ENCODE data around the gene RASGRF1.
A peak's percentile ranks its signal among the peaks of the same experiment; 100 is the strongest.

The RASGRF1 gene, protein sequence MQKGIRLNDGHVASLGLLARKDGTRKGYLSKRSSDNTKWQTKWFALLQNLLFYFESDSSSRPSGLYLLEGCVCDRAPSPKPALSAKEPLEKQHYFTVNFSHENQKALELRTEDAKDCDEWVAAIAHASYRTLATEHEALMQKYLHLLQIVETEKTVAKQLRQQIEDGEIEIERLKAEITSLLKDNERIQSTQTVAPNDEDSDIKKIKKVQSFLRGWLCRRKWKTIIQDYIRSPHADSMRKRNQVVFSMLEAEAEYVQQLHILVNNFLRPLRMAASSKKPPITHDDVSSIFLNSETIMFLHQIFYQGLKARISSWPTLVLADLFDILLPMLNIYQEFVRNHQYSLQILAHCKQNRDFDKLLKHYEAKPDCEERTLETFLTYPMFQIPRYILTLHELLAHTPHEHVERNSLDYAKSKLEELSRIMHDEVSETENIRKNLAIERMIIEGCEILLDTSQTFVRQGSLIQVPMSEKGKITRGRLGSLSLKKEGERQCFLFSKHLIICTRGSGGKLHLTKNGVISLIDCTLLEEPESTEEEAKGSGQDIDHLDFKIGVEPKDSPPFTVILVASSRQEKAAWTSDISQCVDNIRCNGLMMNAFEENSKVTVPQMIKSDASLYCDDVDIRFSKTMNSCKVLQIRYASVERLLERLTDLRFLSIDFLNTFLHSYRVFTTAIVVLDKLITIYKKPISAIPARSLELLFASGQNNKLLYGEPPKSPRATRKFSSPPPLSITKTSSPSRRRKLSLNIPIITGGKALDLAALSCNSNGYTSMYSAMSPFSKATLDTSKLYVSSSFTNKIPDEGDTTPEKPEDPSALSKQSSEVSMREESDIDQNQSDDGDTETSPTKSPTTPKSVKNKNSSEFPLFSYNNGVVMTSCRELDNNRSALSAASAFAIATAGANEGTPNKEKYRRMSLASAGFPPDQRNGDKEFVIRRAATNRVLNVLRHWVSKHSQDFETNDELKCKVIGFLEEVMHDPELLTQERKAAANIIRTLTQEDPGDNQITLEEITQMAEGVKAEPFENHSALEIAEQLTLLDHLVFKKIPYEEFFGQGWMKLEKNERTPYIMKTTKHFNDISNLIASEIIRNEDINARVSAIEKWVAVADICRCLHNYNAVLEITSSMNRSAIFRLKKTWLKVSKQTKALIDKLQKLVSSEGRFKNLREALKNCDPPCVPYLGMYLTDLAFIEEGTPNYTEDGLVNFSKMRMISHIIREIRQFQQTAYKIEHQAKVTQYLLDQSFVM (N-terminal part only)

DNA sequence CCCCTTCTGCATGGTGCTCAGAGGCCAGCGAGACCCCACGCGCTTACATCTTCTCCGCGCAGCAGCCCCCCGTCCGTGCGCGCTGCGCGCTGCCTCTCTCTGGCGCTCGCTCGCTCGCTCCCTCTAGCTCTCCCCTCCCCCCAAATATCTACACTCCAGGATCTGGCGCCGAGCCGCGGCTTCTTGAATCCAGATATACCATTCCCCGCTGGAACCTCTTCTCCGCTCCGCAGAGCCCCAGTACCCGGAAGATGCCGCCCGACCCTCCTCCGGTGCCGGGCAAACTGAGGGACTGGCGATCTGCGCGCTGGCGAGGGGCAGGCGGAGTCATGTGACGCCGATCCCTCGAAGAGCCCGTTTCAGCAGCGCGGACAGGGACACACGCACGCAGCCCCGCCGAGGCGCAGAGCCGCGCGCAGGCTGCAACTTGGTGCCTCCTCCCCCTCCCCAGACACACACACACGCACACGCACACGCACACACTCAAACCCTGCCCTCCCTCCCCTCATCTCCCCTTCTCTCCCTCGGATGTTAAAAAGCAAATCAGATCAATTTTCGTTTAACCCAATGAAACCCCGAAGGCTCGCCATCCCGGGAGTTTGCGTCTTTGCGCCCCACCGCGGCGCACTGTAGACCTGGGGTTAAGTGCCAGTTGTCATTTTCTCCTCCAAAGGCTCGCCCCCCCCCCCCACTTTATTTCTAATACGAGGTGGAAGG lies at the start of gene RASGRF1:
Gene RASGRF1, minus strand, starts transcription at position 294 of the 717 bp plus-strand sequence. Its CDS starts 282 bp downstream, at position 12.
- Histone ChIP-seq H3K36me3 (ENCODE audit: control insufficient read depth, insufficient read depth, low read length) (no peaks in the 10 kb centered on the region), H3K27ac (ENCODE audit: low read depth, low read length) (no peak within 1 kb of the TSS), H3K9ac (ENCODE audit: low read length) (no peak within 1 kb of the TSS), H3K4me3 (ENCODE audit: low read length) (peak within 1 kb of the TSS; percentile 32), H3K27me3 (ENCODE audit: control insufficient read depth, insufficient read depth, low read length) (peaks cover 34% of the 10 kb centered on the region), H3K4me1 (ENCODE audit: control insufficient read depth, insufficient read depth, low read length) (peaks cover 2% of the 10 kb centered on the region)

- H3K4me1 ChIP-seq (ENCODE audit: control insufficient read depth, insufficient read depth, low read length): no peaks in the 10 kb centered on the region
- no peak overlapping the region for H3K27ac ChIP-seq (ENCODE audit: low read depth, low read length)
- no peaks in the 10 kb centered on the region for H3K36me3 ChIP-seq (ENCODE audit: control insufficient read depth, insufficient read depth, low read length)
- no peak overlapping the region for H3K4me3 ChIP-seq (ENCODE audit: low read length)
- H3K9ac ChIP-seq (ENCODE audit: low read length): no peak overlapping the region
- H3K27me3 ChIP-seq (ENCODE audit: control insufficient read depth, insufficient read depth, low read length): peaks cover 2% of the 10 kb centered on the region
Measured at GRCh38 chr15:79136434-79137046, 46.0 kb upstream of the RASGRF1 start.

DNA sequence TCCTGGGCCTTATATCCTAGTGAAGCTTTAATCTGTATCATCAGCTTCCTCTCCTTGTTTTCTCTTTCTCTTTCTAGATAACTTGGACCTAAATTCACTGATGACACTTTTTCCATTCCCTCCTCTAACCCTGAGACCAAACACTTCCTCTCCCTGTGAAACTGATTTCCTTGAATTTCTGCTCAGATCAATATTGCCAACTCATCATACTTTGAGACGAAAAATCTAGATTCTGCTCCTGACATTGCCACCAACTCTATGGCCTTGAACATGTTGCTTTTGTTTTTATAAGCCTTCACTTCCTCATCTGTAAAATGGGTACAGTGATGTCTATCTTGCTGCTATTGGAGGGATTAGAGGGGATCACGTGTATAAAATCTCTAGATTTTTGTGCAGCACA lies 42.7 kb upstream of the RASGRF1 start:
- no peaks in the 10 kb centered on the region for H3K4me1 ChIP-seq (ENCODE audit: control insufficient read depth, insufficient read depth, low read length)
- peaks cover 2% of the 10 kb centered on the region for H3K27me3 ChIP-seq (ENCODE audit: control insufficient read depth, insufficient read depth, low read length)
- H3K9ac ChIP-seq (ENCODE audit: low read length): no peak overlapping the region
- H3K27ac ChIP-seq (ENCODE audit: low read depth, low read length): no peak overlapping the region
- no peaks in the 10 kb centered on the region for H3K36me3 ChIP-seq (ENCODE audit: control insufficient read depth, insufficient read depth, low read length)
- H3K4me3 ChIP-seq (ENCODE audit: low read length): no peak overlapping the region

DNA sequence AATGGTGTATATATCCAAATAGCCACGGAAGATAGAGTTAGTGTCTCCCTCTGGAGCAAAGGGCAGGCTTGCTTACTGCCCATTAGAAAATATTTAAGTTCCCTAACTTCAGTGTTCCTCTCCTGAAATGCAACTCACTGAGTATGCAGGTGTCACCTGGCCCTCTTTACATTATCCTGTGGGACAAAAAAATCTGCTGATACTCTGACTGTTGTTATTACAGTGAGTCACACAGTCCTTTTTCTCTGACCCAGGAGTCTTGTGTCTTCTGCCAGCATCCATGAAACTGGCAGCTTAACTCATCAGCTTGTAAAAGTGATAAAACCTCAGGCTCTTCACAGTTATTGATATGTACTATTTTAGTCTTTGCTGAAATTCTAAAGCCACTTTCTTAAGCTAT lies 42.2 kb upstream of the RASGRF1 start:
- H3K36me3 ChIP-seq (ENCODE audit: control insufficient read depth, insufficient read depth, low read length): no peaks in the 10 kb centered on the region
- H3K4me1 ChIP-seq (ENCODE audit: control insufficient read depth, insufficient read depth, low read length): no peaks in the 10 kb centered on the region
- no peak overlapping the region for H3K27ac ChIP-seq (ENCODE audit: low read depth, low read length)
- peaks cover 2% of the 10 kb centered on the region for H3K27me3 ChIP-seq (ENCODE audit: control insufficient read depth, insufficient read depth, low read length)
- no peak overlapping the region for H3K4me3 ChIP-seq (ENCODE audit: low read length)
- no peak overlapping the region for H3K9ac ChIP-seq (ENCODE audit: low read length)

DNA sequence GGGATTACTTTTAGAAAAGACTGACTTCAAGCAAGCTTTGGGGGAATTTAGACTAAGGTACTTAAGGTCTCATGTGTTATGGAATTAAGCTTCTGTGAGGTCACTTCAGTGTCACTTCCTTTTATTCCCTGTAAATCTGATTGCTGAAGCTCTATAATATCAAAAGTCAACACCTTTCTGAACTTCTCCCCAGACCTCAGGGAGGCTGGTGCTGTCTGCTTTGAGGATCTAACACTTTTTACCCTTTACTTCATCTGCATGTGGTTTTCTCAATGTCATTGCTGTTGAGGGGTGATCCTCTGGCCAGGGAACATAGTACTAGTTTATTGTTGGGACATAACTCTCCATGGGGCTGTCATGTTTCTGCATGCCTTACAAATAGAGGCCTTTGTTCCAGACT lies 41.8 kb upstream of the RASGRF1 start:
- H3K36me3 ChIP-seq (ENCODE audit: control insufficient read depth, insufficient read depth, low read length): no peaks in the 10 kb centered on the region
- H3K27me3 ChIP-seq (ENCODE audit: control insufficient read depth, insufficient read depth, low read length): peaks cover 2% of the 10 kb centered on the region
- H3K27ac ChIP-seq (ENCODE audit: low read depth, low read length): no peak overlapping the region
- no peaks in the 10 kb centered on the region for H3K4me1 ChIP-seq (ENCODE audit: control insufficient read depth, insufficient read depth, low read length)
- no peak overlapping the region for H3K4me3 ChIP-seq (ENCODE audit: low read length)
- H3K9ac ChIP-seq (ENCODE audit: low read length): no peak overlapping the region

DNA sequence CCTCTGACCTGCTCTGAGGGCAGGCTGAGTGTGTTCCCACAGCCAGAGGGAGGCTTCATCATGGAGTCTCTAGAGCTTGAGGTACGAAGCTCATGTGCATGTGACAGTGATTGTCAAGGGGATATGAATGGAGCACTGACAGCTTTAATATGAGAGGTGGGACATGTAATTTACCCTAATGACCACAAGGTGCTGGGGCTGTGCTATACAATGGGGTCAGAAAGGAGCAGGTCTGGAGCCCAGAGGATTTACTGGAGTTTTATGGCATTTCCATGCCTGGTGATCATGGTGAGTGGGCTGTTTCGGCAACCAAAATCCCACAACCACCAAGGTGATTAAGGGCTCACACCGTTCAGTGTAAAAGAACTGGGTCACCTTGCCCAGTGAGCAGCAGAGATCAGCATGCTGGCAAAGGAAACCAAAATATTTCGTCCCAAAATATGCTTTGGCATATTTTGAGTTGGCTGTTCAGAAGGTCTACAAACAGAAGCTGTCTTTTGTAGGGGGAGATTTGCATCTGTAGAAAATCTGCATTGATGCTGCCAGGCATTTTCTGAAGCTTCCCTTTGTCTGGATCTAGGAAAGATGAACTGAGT lies 40.1 kb upstream of the RASGRF1 start:
- Histone ChIP-seq H3K27me3 (ENCODE audit: control insufficient read depth, insufficient read depth, low read length) (peaks cover 2% of the 10 kb centered on the region), H3K27ac (ENCODE audit: low read depth, low read length) (no peak overlapping the region), H3K36me3 (ENCODE audit: control insufficient read depth, insufficient read depth, low read length) (no peaks in the 10 kb centered on the region), H3K4me3 (ENCODE audit: low read length) (no peak overlapping the region), H3K4me1 (ENCODE audit: control insufficient read depth, insufficient read depth, low read length) (no peaks in the 10 kb centered on the region), H3K9ac (ENCODE audit: low read length) (no peak overlapping the region)

GRCh38 chr15:79129235-79129634 lies 38.7 kb upstream of the RASGRF1 start:
- no peak overlapping the region for H3K4me3 ChIP-seq (ENCODE audit: low read length)

DNA sequence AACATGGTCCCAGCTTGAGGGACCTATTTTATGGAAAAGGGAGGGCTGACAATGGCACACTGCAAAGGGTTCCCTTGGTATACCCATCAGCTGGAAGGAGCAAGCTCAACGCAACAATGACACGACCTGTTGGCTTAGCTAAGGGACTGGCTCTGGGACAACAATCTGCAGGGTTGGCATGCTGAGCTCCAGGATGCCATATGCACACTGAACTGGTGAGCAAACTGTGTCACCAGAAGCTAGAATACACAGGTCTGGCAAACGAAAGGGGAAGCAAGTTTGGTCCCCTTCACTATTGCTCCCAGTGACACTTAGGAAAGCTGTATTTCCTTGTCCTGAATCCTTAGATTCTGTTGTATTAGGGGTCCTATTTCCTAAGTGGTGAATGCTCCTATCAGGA lies 38.0 kb upstream of the RASGRF1 start:
- Histone ChIP-seq H3K27me3 (ENCODE audit: control insufficient read depth, insufficient read depth, low read length) (no peaks in the 10 kb centered on the region), H3K27ac (ENCODE audit: low read depth, low read length) (no peak overlapping the region), H3K9ac (ENCODE audit: low read length) (no peak overlapping the region), H3K4me3 (ENCODE audit: low read length) (no peak overlapping the region), H3K36me3 (ENCODE audit: control insufficient read depth, insufficient read depth, low read length) (no peaks in the 10 kb centered on the region), H3K4me1 (ENCODE audit: control insufficient read depth, insufficient read depth, low read length) (no peaks in the 10 kb centered on the region)

More at GRCh38 chr15:79129235-79129634, 38.7 kb upstream of the RASGRF1 start:
- Histone ChIP-seq H3K27ac (ENCODE audit: low read depth, low read length) (no peak overlapping the region), H3K36me3 (ENCODE audit: control insufficient read depth, insufficient read depth, low read length) (no peaks in the 10 kb centered on the region), H3K4me1 (ENCODE audit: control insufficient read depth, insufficient read depth, low read length) (no peaks in the 10 kb centered on the region), H3K9ac (ENCODE audit: low read length) (no peak overlapping the region), H3K27me3 (ENCODE audit: control insufficient read depth, insufficient read depth, low read length) (no peaks in the 10 kb centered on the region)

GRCh38 chr15:79124388-79124787 lies 33.8 kb upstream of the RASGRF1 start:
- Histone ChIP-seq H3K4me1 (ENCODE audit: control insufficient read depth, insufficient read depth, low read length) (no peaks in the 10 kb centered on the region), H3K4me3 (ENCODE audit: low read length) (no peak overlapping the region), H3K9ac (ENCODE audit: low read length) (no peak overlapping the region), H3K36me3 (ENCODE audit: control insufficient read depth, insufficient read depth, low read length) (no peaks in the 10 kb centered on the region), H3K27ac (ENCODE audit: low read depth, low read length) (no peak overlapping the region), H3K27me3 (ENCODE audit: control insufficient read depth, insufficient read depth, low read length) (no peaks in the 10 kb centered on the region)

DNA sequence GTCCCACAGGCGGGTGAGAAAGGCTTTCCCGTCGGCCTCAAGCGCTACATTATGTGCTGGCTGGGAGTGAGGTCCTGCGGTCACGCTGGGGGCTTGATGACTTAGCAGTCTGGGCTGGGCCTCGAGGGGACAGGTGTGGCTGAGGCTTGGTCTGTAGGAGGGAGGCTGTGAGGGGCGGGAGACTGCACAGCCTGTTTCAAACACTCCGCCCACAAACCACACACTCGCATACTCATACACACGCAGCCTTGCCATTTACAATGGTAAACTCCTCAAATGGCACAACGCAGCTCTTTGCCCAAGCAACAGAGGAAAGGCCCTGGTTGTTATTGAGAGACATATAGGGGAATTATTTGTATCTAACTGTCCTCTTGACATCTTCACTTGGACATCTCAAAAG lies 32.4 kb upstream of the RASGRF1 start:
- no peaks in the 10 kb centered on the region for H3K4me1 ChIP-seq (ENCODE audit: control insufficient read depth, insufficient read depth, low read length)
- H3K36me3 ChIP-seq (ENCODE audit: control insufficient read depth, insufficient read depth, low read length): no peaks in the 10 kb centered on the region
- H3K4me3 ChIP-seq (ENCODE audit: low read length): no peak overlapping the region
- H3K27me3 ChIP-seq (ENCODE audit: control insufficient read depth, insufficient read depth, low read length): no peaks in the 10 kb centered on the region
- no peak overlapping the region for H3K9ac ChIP-seq (ENCODE audit: low read length)
- no peak overlapping the region for H3K27ac ChIP-seq (ENCODE audit: low read depth, low read length)

DNA sequence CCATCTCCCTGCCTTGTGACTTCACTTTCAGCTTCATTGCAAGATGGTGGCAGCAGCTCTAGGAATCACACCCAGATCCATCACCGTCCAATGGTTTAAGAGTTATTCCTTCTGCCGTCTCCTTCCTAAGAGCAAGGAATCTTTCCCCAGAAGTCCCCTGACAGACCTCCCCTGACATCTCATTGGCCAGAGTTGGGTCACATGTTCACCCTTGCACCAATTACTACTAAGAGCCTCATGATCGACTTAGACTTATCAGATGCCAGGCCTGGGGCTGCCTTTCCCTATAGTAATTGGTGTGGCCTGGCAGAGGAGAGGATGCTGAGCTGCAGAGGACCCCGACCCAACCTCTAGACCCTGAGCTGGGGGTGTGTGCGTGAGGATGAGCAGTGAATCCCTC lies 31.8 kb upstream of the RASGRF1 start:
- Histone ChIP-seq H3K27me3 (ENCODE audit: control insufficient read depth, insufficient read depth, low read length) (no peaks in the 10 kb centered on the region), H3K9ac (ENCODE audit: low read length) (no peak overlapping the region), H3K27ac (ENCODE audit: low read depth, low read length) (no peak overlapping the region), H3K4me1 (ENCODE audit: control insufficient read depth, insufficient read depth, low read length) (no peaks in the 10 kb centered on the region), H3K4me3 (ENCODE audit: low read length) (no peak overlapping the region), H3K36me3 (ENCODE audit: control insufficient read depth, insufficient read depth, low read length) (no peaks in the 10 kb centered on the region)
